Parathyroid adenoma (tissue), 2 donors: ENCODE measurements around the gene ALDH6A1.
A peak's percentile ranks its signal among the peaks of the same experiment; 100 is the strongest.

ENCODE experiments used
- H2AFZ ChIP-seq: fragments of 300-600 bp; sonication (generic); one replicate; pipeline ENCODE4 v1.7.0; 2017; ENCODE audit warnings: antibody characterized with exemption, mild to moderate bottlenecking
- H3K27ac ChIP-seq: fragments of 300-600 bp; sonication (generic); one replicate; pipeline ENCODE4 v1.7.0; 2017
- H3K27me3 ChIP-seq: fragments of 300-600 bp; sonication (generic); one replicate; pipeline ENCODE4 v1.7.0; 2017; ENCODE audit warnings: low read length; ENCODE audit not compliant: control insufficient read depth, insufficient read depth
- H3K36me3 ChIP-seq: fragments of 300-600 bp; sonication (generic); one replicate; pipeline ENCODE4 v1.7.0; 2017; ENCODE audit warnings: low read length; ENCODE audit not compliant: control insufficient read depth, insufficient read depth
- H3K4me1 ChIP-seq: fragments of 300-600 bp; sonication (generic); one replicate; pipeline ENCODE4 v1.7.0; 2017; ENCODE audit warnings: control low read depth
- H3K4me2 ChIP-seq: fragments of 300-600 bp; sonication (generic); one replicate; pipeline ENCODE4 v1.7.0; 2017; ENCODE audit warnings: low read length
- H3K4me3 ChIP-seq: fragments of 300-600 bp; sonication (generic); one replicate; pipeline ENCODE4 v1.7.0; 2017; ENCODE audit warnings: low read depth, low read length
- H3K79me2 ChIP-seq: fragments of 300-600 bp; sonication (generic); one replicate; pipeline ENCODE4 v1.7.0; 2017; ENCODE audit warnings: control low read depth
- H3K9ac ChIP-seq: fragments of 300-600 bp; sonication (generic); one replicate; pipeline ENCODE4 v1.7.0; 2017; ENCODE audit warnings: mild to moderate bottlenecking
- H3K9me3 ChIP-seq: fragments of 300-600 bp; sonication (generic); one replicate; pipeline ENCODE4 v1.7.0; 2017; ENCODE audit warnings: low read length; ENCODE audit not compliant: control insufficient read depth
- TF ChIP-seq, protein P1 (sequence below): fragments of 300-600 bp; sonication (generic); IDR thresholded peaks from one replicate; pipeline ENCODE4 v1.7.0; 2017; ENCODE audit warnings: antibody characterized with exemption, mild to moderate bottlenecking
- donor health status: primary hyperparathyroidism.

The ALDH6A1 gene

DNA sequence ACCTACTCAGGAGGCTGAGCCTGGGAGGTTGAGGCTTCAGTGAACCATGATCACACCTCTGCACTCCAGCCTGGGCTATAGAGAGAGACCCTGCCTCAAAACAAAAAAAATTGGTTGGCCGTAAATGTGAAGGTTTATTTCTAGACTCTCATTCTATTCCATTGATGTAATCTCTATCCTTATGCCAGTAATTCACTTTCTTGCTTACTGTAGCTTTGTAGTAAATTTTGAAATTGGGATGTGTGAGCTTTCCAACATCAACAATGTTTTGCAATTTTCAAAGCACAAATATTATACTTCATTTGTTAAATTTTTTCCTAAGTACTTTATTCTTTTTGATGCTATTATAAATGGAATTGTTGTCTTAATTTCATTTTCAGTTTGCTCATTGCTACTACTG, 25.1 kb upstream of the ALDH6A1 start:
- Histone ChIP-seq H3K4me3 (no peak overlapping the region), H2AFZ (no peak overlapping the region), H3K4me1 (no peaks in the 10 kb centered on the region), H3K27me3 (no peaks in the 10 kb centered on the region), H3K9me3 (no peaks in the 10 kb centered on the region), H3K36me3 (no peaks in the 10 kb centered on the region), H3K9ac (no peak overlapping the region), H3K79me2 (no peaks in the 10 kb centered on the region), H3K4me2 (no peak overlapping the region), H3K27ac (no peak overlapping the region)
- TF ChIP-seq, protein P1, sequence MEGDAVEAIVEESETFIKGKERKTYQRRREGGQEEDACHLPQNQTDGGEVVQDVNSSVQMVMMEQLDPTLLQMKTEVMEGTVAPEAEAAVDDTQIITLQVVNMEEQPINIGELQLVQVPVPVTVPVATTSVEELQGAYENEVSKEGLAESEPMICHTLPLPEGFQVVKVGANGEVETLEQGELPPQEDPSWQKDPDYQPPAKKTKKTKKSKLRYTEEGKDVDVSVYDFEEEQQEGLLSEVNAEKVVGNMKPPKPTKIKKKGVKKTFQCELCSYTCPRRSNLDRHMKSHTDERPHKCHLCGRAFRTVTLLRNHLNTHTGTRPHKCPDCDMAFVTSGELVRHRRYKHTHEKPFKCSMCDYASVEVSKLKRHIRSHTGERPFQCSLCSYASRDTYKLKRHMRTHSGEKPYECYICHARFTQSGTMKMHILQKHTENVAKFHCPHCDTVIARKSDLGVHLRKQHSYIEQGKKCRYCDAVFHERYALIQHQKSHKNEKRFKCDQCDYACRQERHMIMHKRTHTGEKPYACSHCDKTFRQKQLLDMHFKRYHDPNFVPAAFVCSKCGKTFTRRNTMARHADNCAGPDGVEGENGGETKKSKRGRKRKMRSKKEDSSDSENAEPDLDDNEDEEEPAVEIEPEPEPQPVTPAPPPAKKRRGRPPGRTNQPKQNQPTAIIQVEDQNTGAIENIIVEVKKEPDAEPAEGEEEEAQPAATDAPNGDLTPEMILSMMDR, result no peak

DNA sequence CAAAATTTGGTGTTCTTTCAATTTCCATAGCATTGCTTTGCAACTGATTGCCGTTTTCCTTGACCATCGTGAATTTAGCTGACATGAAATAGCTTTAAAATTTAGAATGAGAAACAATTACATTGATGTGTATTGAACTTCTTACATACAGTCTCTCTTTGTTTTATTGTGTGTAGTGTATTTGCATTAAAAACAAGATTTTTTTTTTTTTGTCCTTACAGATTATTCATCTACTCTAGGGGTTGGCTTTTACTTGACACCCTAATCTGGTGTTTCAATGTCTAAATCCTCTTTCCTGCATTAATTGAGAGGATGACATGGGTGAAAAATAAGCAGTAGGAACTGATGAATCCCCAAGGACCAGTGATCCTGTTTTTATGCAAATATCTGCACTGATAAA, 21.1 kb upstream of the ALDH6A1 start:
- Histone ChIP-seq H3K9me3 (no peaks in the 10 kb centered on the region), H3K4me3 (no peak overlapping the region), H3K79me2 (no peaks in the 10 kb centered on the region), H3K27me3 (no peaks in the 10 kb centered on the region), H3K27ac (no peak overlapping the region), H3K9ac (no peak overlapping the region), H2AFZ (no peak overlapping the region), H3K36me3 (no peaks in the 10 kb centered on the region), H3K4me2 (no peak overlapping the region), H3K4me1 (no peaks in the 10 kb centered on the region)
- TF ChIP-seq, protein P1, result no peak

GRCh38 chr14:74089251-74090020, 5.2 kb upstream of the ALDH6A1 start:
- no peaks in the 10 kb centered on the region for H3K36me3 ChIP-seq
- no peaks in the 10 kb centered on the region for H3K27me3 ChIP-seq
- H3K79me2 ChIP-seq, result peaks cover 3% of the 10 kb centered on the region
- no peak overlapping the region for H3K9ac ChIP-seq
- no peak overlapping the region for H3K4me2 ChIP-seq
- H3K9me3 ChIP-seq, result no peaks in the 10 kb centered on the region
- no peak overlapping the region for H3K27ac ChIP-seq
- TF ChIP-seq, protein P1, result no peak
- no peak overlapping the region for H2AFZ ChIP-seq
- peaks cover 3% of the 10 kb centered on the region for H3K4me1 ChIP-seq
- H3K4me3 ChIP-seq, result no peak overlapping the region

- peaks cover 3% of the 10 kb centered on the region for H3K79me2 ChIP-seq
- TF ChIP-seq, protein P1, result no peak
- H2AFZ ChIP-seq, result no peak overlapping the region
- H3K4me3 ChIP-seq, result peak overlapping the region; percentile 97
- peaks cover 3% of the 10 kb centered on the region for H3K4me1 ChIP-seq
- peak overlapping the region; percentile 96 for H3K4me2 ChIP-seq
- H3K36me3 ChIP-seq, result no peaks in the 10 kb centered on the region
- no peaks in the 10 kb centered on the region for H3K27me3 ChIP-seq
- no peak overlapping the region for H3K9ac ChIP-seq
- no peaks in the 10 kb centered on the region for H3K9me3 ChIP-seq
- H3K27ac ChIP-seq, result no peak overlapping the region
These were observed 1.6 kb upstream of the ALDH6A1 start for GRCh38 chr14:74085828-74086227.

DNA sequence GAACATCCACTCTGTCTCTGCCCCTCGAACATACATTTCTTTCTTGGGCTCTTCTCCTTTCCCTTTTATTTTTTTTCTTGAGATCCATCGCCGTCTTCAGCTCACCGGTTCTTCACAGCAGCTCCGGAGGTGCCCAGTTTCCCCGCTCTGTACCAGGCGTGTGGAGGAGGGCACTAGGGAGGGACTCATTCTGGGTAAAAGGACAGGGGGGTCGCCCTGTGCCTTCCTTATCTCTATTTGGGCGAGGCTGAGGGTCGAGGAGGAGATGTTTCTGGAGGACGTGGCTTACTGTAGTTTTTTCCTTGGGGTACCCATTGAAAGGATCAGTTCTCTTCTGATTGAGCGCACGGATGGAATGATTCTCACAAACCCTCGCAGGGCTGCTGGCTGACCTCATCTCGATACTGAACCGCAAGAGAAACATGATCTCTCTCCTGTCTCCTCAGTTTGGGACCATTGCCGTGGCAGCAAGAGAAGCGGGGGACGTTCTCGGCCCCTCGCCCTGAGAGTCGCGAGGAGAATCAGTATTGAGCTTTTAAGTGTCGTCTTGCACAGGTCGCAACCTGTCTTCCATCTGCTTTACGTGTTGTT, 889 bp upstream of the ALDH6A1 start:
- H3K4me2 ChIP-seq, result peak overlapping the region; percentile 96
- peaks cover 3% of the 10 kb centered on the region for H3K79me2 ChIP-seq
- peak overlapping the region; percentile 97 for H3K4me3 ChIP-seq
- H3K9ac ChIP-seq, result no peak overlapping the region
- no peaks in the 10 kb centered on the region for H3K9me3 ChIP-seq
- no peaks in the 10 kb centered on the region for H3K36me3 ChIP-seq
- H3K27me3 ChIP-seq, result no peaks in the 10 kb centered on the region
- H3K27ac ChIP-seq, result peak overlapping the region; percentile 51
- H3K4me1 ChIP-seq, result peaks cover 3% of the 10 kb centered on the region
- peak overlapping the region; percentile 90 for H2AFZ ChIP-seq
- TF ChIP-seq, protein P1, result no peak
